Skin of body (tissue), 2 donors: ENCODE data around the gene MED26. TPM values are rescaled to one million over a fixed set of nuclear protein-coding genes. Genes with fewer than 3 reads are reported as not detected.

Source experiments
- small RNA-seq: library from RNA; depleted of rRNA; stranded (forward); fragments of <200 nt; gene quantifications from one replicate; pipeline ENCODE3, GENCODE V24; 2014; ENCODE audit warnings: low replicate concordance
- total RNA-seq: library from RNA; depleted of rRNA; stranded (reverse); fragments of >200 nt; gene quantifications from one replicate; pipeline ENCODE4 v1.2.3, GENCODE V29; 2014

Gene MED26
- total RNA-seq, 1 donor from 2014 or later = 5.7 TPM

Small RNA genes within 50 kb of the gene (small RNA-seq; reads per million reads assigned to genes)
- gene RN7SL146P = not detected

Other genes with a start within 250 kb of the MED26 start
- 22.0 TPM for gene EPS15L1, start 156.2 kb downstream of the MED26 start, total RNA-seq
- gene CALR3, start 132.0 kb downstream of the MED26 start, total RNA-seq = not detected
- gene C19orf44, start 131.8 kb downstream of the MED26 start, total RNA-seq = 2.9 TPM
- gene CHERP, start 85.8 kb downstream of the MED26 start, total RNA-seq = 19.8 TPM
- gene SLC35E1, start 55.8 kb downstream of the MED26 start, total RNA-seq = 18.2 TPM
- 50.6 TPM for gene SMIM7, start 31.9 kb upstream of the MED26 start, total RNA-seq
- 11.9 TPM for gene TMEM38A, start 32.9 kb upstream of the MED26 start, total RNA-seq
- 0.10 TPM for gene NWD1, start 91.6 kb upstream of the MED26 start, total RNA-seq
- gene SIN3B, start 201.2 kb upstream of the MED26 start, total RNA-seq = 47.8 TPM